Left lung (tissue), 10 donors: ENCODE results near the gene DET1. TPM values are rescaled to one million over a fixed set of nuclear protein-coding genes. Genes with fewer than 3 reads are reported as not detected.
A peak's percentile ranks its signal among the peaks of the same experiment; 100 is the strongest.

Experiments
- ATAC-seq: fragments of 200-7000 bp; cut with Tn5 transposase; one replicate; pipeline ENCODE4 v1.9.1; 2020; ENCODE audit warnings: moderate library complexity
- DNase-seq, 4 donors: peaks; one replicate each; pipeline ENCODE4 v3.0.0-alpha.2; 2013 to 2020
- H3K27ac ChIP-seq, 2 donors: fragments of 200-600 bp; sonication (generic) in 1 of 2; one replicate each; pipeline versions ENCODE4 v1.5.0 to v1.8.0; 2020 to 2021
- H3K27me3 ChIP-seq, 2 donors: fragments of 200-600 bp; sonication (generic) in 1 of 2; one replicate each; pipeline versions ENCODE4 v1.5.0 to v1.8.0; 2020 to 2021
- H3K36me3 ChIP-seq, 2 donors: fragments of 200-600 bp; sonication (generic) in 1 of 2; one replicate each; pipeline versions ENCODE4 v1.5.0 to v1.8.0; 2020 to 2021
- H3K4me1 ChIP-seq, 2 donors: fragments of 200-600 bp; one replicate each; pipeline ENCODE4 v1.8.0; 2021
- H3K4me3 ChIP-seq, 2 donors: fragments of 200-600 bp; sonication (generic) in 1 of 2; one replicate each; pipeline versions ENCODE4 v1.5.0 to v1.8.0; 2020 to 2021; ENCODE audit warnings: mild to moderate bottlenecking in 1 of 2
- H3K9me3 ChIP-seq, 2 donors: fragments of 200-600 bp; sonication (generic) in 1 of 2; one replicate each; pipeline versions ENCODE4 v1.5.0 to v1.8.0; 2020 to 2021
- intact Hi-C, 2 donors: fragments of 100-400 bp; cut with DNase I; formaldehyde crosslinking; loops; one replicate each; pipeline versions ENCODE4 v1.11.2 to v1.14.2; 2022
- polyA plus RNA-seq, 6 donors: library from polyadenylated mRNA; unstranded; fragments of 120-200 nt; gene quantifications; one replicate each; pipeline ENCODE4 v1.2.1, GENCODE V29; 2013; ENCODE audit not compliant: insufficient read length in 6 of 6
- total RNA-seq, 2 donors: library from RNA; stranded (reverse); fragmentation: NEBNext Ultra II Directional; extraction: Animal tissue kit (Norgen Biotek cat#: 25700); gene quantifications; one replicate each; pipeline ENCODE4 v1.2.1, GENCODE V29; 2021
- TF ChIP-seq, protein P1 (sequence below), 2 donors: fragments of 200-600 bp; sonication (generic) in 1 of 2; IDR thresholded peaks; one replicate each; pipeline versions ENCODE4 v1.5.0 to v1.8.0; 2021; ENCODE audit warnings: antibody characterized with exemption in 2 of 2
- donor health status: DM: no; HTN: yes; CAD: no.
- donor health status: DM: no; HTN: no; CAD: no.

The DET1 gene
- total and polyA plus RNA-seq, 8 donors = 4.0 to 17.7 (median 15.7) TPM

DNA sequence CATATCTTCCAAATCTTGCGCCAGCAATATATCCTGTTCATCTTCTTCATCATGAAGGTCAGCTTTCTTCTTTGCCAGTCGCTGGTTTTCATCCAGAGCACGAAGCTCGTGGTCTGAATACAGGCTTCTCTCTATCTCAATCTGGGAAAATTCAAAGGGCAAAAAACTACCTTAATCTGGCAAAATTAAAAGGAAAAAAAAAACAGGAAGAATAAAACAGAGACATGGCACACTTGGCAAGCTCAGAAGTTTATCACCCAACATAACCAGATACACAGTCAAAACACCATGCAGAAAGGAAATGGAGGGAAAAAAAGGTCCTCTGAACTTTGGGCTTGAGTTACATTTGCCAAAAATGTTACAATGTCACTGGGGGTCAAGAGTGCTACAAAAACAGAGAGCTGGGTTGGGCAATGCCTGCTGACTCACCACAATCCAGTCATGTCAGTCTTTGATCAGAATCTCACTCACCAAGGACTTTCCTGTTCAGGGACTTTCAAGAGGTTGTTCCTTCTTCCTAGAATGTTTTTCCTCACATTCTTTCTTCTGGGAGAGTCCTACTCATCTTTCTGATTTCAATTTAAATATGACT is 80.8 kb downstream of the DET1 start:
- TF ChIP-seq, protein P1, sequence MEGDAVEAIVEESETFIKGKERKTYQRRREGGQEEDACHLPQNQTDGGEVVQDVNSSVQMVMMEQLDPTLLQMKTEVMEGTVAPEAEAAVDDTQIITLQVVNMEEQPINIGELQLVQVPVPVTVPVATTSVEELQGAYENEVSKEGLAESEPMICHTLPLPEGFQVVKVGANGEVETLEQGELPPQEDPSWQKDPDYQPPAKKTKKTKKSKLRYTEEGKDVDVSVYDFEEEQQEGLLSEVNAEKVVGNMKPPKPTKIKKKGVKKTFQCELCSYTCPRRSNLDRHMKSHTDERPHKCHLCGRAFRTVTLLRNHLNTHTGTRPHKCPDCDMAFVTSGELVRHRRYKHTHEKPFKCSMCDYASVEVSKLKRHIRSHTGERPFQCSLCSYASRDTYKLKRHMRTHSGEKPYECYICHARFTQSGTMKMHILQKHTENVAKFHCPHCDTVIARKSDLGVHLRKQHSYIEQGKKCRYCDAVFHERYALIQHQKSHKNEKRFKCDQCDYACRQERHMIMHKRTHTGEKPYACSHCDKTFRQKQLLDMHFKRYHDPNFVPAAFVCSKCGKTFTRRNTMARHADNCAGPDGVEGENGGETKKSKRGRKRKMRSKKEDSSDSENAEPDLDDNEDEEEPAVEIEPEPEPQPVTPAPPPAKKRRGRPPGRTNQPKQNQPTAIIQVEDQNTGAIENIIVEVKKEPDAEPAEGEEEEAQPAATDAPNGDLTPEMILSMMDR (IDR thresholded peaks at IDR 0.05) = no peak
- peaks cover 0 to 53% of the 10 kb centered on the region in 2 donors for H3K36me3 ChIP-seq
- peaks cover 5 to 32% of the 10 kb centered on the region in 2 donors for H3K4me1 ChIP-seq
- no peak overlapping the region for H3K27ac ChIP-seq
- no peaks in the 10 kb centered on the region for H3K9me3 ChIP-seq
- DNase-seq = no peak
- peak overlapping the region in 1 of 2 donors; percentile 86 for H3K4me3 ChIP-seq
- H3K27me3 ChIP-seq = no peaks in the 10 kb centered on the region
- intact Hi-C loops = no loop called here
- peak; percentile 30 for ATAC-seq

DNA sequence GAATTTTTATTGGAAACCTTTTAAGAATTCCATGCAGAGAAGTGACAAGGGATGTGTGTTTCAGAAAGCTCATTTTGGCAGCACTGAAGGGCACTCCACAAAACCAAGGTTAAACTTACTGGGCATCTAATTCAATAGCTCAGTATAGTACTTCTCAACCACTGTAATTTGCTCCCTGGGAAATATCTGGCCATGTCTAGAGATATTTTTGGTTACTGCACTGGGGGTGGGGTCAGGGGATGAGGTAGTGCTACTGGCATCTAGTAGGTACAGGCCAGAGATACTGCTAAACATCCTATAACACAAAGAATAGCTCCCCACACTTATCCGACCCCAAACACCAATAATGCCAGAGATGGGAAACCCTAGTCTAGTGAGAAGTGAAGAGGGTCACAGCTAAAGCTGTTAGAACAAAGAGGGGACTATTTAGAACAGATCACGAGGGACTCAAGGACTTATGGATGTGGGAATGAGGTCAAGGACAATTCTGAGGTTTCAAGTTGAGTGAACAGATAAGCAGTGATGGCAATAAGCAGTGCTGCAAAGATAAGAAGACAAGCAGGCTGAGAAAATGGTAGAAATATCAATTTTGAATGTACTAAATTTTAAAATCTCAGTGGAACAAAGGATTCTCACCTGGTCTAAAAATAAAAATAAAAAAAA is 82.5 kb downstream of the DET1 start:
- H3K27ac ChIP-seq = no peak overlapping the region
- TF ChIP-seq, protein P1 (IDR thresholded peaks at IDR 0.05) = no peak
- no peaks in the 10 kb centered on the region for H3K9me3 ChIP-seq
- no peak for DNase-seq
- peaks cover 5 to 28% of the 10 kb centered on the region in 2 donors for H3K4me1 ChIP-seq
- intact Hi-C loops = no loop called here
- ATAC-seq = no peak
- no peak overlapping the region for H3K4me3 ChIP-seq
- H3K27me3 ChIP-seq = no peaks in the 10 kb centered on the region
- H3K36me3 ChIP-seq = peaks cover 0 to 66% of the 10 kb centered on the region in 2 donors

Other genes with a start within 250 kb of the DET1 start
- 10 to 100 TPM; 19.0 to 19.2 TPM for gene MRPL46, start 79.3 kb downstream of the DET1 start, total RNA-seq
- 10 to 100 TPM; 22.1 to 25.9 (median 25.0) TPM for gene MRPL46, start 79.3 kb downstream of the DET1 start, polyA plus RNA-seq
- gene MRPS11, start 79.0 kb downstream of the DET1 start, total RNA-seq = 10 to 100 TPM; 37.1 to 41.2 TPM
- gene MRPS11, start 79.0 kb downstream of the DET1 start, polyA plus RNA-seq = 10 to 100 TPM; 35.2 to 45.9 (median 40.4) TPM
- 10 to 100 TPM; 18.8 to 20.7 TPM for gene AEN, start 74.7 kb upstream of the DET1 start, total RNA-seq
- gene AEN, start 74.7 kb upstream of the DET1 start, polyA plus RNA-seq = 1 to 10 TPM; 3.2 to 7.3 (median 4.7) TPM
- gene ISG20, start 92.3 kb upstream of the DET1 start, total RNA-seq = 10 to 100 TPM; 15.8 to 23.6 TPM
- gene ISG20, start 92.3 kb upstream of the DET1 start, polyA plus RNA-seq = 1 to 10 TPM in 5 of 6 donors, under 1 TPM in 1; 1.00 to 1.7 (median 1.2) TPM